CD4-positive, alpha-beta T cell treated with Interleukin-17A for 4 hours (primary cell): Measurements from ENCODE around the gene RAB1A.

ENCODE experiments used
- DNase-seq: peaks from one replicate; pipeline ENCODE4 v3.0.0-alpha.2; 2020; ENCODE audit warnings: mixed read lengths

RAB1A gene

GRCh38 chr2:65057391-65058052 is 72.4 kb downstream of the RAB1A start:
- DNase-seq: peak; percentile 69

- no peak for DNase-seq
These were observed 72.9 kb downstream of the RAB1A start for GRCh38 chr2:65057054-65057375.

DNA sequence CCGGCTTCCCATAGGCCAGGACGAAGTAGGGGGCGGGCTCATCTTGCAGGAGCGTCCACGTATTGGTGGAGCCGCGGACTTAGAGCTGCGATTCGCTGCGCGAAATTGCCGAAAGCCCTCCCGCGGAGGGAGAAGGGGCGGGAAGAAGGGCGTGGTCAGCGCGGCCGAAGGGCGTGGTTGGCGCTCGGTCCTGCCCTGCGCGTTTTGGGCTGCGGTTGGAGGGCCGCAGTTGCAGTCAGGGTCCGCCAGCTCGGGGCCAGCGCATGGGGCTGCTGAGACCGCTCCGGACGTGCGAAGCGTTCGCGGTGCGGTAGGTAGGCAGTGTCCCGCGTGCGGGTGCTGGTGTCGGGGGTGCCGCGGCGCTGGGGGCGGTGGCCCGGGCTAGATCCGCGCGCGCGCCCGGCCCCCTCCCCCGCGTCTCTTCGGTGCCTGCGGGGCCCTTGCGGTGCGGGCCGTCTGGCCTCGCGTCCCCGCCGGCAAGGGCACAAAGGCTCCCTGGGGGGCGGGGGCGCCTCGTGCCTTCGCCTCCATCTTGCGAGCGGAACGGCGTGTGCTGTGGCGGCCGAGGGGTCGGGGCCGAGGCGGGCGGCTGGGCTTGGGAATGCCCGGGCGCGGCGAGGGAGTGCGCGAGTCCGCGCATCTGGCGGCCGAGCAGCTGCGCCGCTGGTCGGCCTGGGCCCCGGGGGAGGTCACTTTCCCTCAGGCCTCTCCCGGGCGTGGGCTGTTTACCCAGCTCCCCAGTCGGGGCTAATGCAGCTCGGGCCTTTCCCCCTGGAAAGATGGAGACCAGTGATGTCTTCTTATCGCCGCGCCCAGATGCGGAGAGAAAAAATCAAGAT is 73.5 kb downstream of the RAB1A start, which contains the start of gene CEP68:
TSS of gene CEP68 (plus strand) at position 202 of the 839 bp plus-strand sequence. CDS start 13,029 bp downstream, outside the sequence.
- peak; percentile 96 for DNase-seq

GRCh38 chr2:65055422-65056214 is 74.3 kb downstream of the RAB1A start:
- DNase-seq: peak; percentile 74

DNA sequence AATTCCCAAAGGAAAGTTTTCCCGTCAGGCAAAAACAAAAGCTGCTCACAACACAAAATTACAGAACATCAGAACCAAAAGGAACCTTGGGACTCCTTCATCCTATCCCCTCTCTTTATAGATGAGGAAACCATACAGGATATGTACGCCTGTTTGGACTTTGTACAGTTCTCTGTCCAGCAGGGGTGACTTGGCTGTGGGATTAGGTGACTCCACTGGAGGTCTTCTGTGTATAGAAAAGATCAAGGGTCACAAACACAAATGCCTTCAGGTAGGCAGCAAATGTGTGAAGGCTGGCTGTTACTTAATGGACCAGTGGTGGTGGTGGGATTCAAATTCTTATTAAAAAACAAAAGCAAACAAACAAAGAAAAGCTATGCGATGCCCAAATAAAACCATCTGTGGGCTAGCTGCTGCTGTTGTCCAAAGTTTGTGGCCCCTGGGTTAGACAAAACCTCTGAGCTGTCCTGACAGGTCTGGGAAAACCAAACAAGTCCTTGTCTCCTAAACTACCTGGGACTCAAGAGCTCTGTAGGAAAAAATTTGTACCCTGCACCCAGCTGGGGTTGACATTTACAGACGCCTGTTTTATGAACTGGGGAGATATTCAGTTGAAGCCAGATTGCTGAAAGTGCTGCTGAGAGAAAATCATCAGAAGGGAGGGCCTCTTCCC is 75.0 kb downstream of the RAB1A start:
- DNase-seq: no peak

GRCh38 chr2:65053199-65053598 is 76.7 kb downstream of the RAB1A start:
- peak; percentile 50 for DNase-seq

DNA sequence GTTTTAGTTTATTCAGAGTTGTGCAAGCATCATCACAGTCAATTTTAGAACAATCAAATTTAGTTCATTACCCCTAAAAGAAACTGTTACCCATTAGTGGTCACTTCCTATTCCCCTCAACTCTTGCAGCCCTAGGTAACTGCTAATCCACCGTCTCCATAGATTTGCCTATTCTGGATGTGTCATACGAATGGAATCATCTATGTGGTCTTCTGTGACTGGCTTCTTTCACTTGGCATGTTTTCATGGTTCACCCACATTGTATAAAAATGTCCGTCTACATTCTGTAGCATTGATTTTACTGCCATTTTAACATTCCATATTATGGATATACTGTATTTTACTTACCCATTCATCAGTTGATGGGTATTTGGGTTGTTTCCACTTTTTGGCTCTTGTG is 79.0 kb downstream of the RAB1A start:
- DNase-seq: no peak

DNA sequence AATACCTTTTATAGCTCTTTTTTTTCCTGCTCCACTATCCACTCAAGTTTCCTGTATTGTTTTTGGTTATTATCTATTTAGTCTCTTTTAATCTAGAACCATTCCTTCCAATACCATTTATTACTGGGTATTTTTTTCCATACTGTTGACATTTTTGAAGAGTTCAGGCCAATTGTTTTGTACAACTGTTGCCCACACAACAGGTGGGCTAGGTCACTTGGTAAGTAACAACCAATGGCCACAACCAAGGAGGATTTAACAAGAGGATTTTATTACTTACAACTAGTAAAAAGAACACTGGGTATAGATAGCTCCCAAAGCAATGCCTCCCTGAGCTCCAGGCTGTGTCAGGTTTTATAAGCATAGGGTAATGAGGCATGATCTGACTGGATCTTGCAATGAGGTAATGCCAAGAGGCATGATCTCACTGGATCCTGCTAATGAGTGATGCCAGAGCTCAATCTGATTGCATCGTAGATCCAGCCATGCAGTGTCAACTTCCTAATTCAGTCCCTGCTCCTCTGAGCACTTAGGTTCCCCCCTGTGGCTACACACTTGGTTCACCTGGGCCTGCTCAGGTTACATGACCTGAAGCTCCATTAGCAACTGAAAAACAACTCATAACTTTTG is 80.8 kb downstream of the RAB1A start:
- no peak for DNase-seq

DNA sequence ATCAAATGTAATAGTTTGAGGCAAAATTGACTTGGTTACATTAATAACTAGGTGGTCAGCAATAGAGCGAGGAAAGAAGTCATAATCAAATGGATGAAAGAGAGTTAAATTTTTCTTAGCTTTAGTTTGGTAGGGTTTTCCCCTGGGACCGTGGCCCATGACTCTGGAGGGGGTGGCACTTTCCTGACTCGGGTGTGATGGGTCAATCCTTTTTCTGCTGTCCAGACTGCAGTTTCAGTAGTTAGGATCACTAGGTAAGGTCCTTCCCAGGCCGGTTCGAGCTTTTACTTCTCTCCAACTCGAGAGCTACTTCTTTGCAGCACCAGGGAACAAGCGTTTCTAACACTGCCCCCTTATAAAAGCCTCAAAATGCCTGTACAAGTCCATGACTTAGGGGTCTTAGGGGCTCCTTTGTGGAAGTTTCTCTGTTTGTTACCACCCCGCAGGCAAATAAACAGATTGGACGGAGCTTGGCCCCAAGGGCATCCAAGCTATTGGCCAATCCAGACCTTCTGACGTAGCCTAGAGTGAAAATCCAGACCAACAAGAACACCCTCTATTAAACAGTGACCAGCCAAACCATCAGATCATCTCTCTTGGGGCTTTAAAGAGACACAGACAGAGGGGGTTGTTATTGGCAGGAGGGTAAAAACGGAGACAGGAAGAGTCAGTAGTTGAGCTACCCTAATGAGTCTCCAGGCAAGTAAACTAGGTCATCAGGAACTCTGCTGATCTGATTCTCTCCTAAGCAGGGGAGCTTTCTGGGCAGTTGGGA is 83.1 kb downstream of the RAB1A start:
- no peak for DNase-seq

- no peak for DNase-seq
These were observed 84.3 kb downstream of the RAB1A start for GRCh38 chr2:65045651-65046050.

DNA sequence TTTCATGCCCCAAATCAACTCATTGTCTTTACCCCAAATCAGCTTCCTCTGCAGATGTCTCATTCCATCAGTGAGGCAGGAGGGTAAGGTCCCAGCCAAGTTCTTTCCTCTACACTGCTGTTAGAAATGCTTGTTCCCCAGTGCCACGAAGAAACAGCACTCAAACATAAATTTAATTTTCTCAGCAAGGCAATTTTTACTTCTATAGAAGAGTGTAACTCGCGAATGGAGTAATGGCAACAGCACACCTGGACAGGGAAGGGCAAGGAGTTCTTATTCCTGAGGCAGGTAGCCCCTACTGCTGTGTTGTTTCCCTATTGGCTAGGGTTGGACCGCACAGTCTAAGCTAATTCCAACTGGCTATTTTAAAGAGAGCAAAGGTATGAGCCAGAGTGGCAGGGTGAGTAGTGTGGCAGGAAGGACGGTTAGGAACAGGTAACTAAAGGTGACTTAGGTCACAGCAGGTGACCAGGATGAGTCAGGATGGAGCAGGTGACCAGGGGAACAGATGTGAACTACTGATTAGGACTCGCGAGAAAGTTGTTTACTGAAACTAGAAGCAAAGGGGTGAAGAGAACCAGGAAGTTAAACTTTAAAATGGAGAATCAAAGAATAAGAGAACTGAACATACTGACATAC is 85.7 kb downstream of the RAB1A start:
- DNase-seq: no peak

DNA sequence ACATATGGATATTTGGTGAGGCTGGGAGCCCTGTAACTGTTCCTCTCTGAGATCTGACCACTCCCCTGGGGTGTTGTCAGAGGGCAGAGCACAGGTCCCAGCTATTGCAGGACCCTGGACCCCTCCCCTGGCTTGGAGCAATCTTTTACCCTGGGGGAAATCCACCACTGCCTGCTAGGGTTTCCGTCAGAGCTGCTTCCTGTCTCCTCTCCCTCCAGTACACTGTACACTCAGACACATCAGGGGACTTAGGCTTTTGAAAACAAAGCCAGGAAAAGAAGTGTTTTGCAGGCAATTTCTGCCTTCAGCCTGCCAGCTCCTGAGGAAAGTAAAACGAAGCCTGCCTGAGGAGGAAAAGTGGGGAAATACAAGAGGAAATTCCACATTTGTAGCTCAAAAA is 86.9 kb downstream of the RAB1A start:
- no peak for DNase-seq

DNA sequence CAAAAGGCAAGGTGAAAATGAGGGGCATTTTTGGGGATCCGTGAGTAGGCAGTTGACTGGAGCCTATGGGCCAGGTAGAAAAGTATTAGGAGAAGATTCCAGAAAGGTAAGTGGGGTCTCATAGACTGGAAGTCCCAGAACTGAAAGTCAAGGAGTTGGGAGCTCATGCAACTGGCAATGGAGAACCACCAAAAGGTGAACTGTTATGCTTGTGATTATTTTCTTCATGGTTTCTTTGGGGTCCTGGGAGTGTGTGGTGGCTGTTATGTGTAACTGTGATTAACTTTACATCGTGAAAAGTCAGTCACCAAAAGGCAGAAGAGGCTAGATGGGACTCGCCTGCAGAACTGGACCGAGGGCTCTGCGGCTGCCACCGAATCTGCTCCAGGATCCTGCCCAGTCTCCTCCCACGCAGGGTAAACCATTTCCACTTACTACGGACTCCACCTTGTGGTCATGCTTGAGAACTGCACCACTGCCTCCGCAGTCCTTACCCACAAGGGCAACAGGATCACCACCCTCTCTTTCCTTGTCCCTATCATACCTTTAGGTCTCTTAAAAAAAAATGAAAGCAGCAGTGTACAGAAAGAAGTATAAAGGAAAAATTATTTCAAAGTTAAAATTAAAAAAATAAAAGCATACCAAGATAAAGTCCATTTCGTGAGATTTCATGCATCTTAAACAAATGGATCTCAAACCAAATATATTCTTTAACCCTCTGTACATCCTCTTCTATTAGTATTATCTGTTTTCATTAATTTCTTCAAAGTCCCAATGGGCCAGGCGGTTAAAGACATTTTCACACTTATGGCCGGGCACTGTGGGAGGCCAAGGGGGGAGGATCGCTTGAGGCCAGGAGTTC is 89.3 kb downstream of the RAB1A start:
- DNase-seq: peak; percentile 83

- DNase-seq: no peak
These were observed 90.3 kb downstream of the RAB1A start for GRCh38 chr2:65039640-65040039.

- no peak for DNase-seq
These were observed 92.7 kb downstream of the RAB1A start for GRCh38 chr2:65037178-65037577.
